Body of pancreas (tissue), 4 donors: ENCODE results near the gene POGZ.

Source experiments
- CTCF ChIP-seq, 7 experiments: fragments of 450-650 bp in 4 of 7; fragments of 200-600 bp in 3 of 7; sonication (generic) in 3 of 7; IDR thresholded peaks; one replicate each; pipeline ENCODE4 v1.5.1; 2016 to 2019; ENCODE audit warnings: antibody characterized with exemption in 7 of 7
- POLR2A ChIP-seq, 3 donors: fragments of 450-650 bp; IDR thresholded peaks; one replicate each; pipeline ENCODE4 v1.6.1; 2016; ENCODE audit warnings: antibody characterized with exemption in 3 of 3, mild to moderate bottlenecking in 2 of 3

- TF ChIP-seq CTCF (IDR thresholded peaks at IDR 0.05) (no peak), POLR2A (IDR thresholded peaks at IDR 0.05) (peak in 2 of 3 donors; percentile 32 to 45)
These were observed 13.8 kb upstream of the POGZ start for GRCh38 chr1:151472856-151473731.
